ENCODE measurements around the gene LRP1. TPM values are rescaled to one million over a fixed set of nuclear protein-coding genes. Genes with fewer than 3 reads are reported as not detected.

Gene LRP1
- total RNA-seq, 1 donor from 2014 or later = 253 TPM

DNA sequence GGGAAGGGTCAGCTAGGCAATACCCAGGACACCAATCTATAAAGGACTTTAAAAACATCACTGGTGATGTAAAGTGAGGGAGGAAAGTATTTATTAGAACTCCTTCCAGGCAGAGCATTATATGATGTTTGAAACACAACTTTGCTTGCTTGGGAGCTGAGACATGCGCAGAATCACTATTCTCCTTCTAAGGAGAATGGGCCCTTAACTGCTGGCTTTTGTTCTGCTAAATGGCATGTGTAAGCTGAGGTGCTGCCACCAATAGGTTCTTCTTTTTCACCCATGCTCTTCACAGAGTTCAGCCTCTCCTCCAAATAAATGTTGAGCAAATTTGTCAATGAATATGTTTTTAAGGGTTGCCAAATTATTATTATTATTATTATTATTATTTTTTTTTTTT is 118.8 kb downstream of the LRP1 start:
- no peak for DNase-seq (ENCODE audit: low spot score in 2 of 2, unreplicated experiment in 2 of 2)
- H3K36me3 Mint-ChIP-seq = peaks cover 7% of the 10 kb centered on the region
- H3K4me3 Mint-ChIP-seq = no peak overlapping the region
- no peak overlapping the region for H3K27ac Mint-ChIP-seq
- peaks cover 25% of the 10 kb centered on the region for H3K27me3 Mint-ChIP-seq (ENCODE audit: low read depth)
- H3K4me1 Mint-ChIP-seq = peaks cover 11% of the 10 kb centered on the region
- no peak for TF ChIP-seq CTCF (IDR thresholded peaks at IDR 0.05; ENCODE audit: unreplicated experiment)
- no peaks in the 10 kb centered on the region for H3K9me3 Mint-ChIP-seq

GRCh38 chr12:57248934-57249742 is 120.9 kb downstream of the LRP1 start:
- no peak for DNase-seq (ENCODE audit: low spot score in 2 of 2, unreplicated experiment in 2 of 2)
- Mint-ChIP-seq H3K27me3 (ENCODE audit: low read depth) (peaks cover 5% of the 10 kb centered on the region), H3K9me3 (no peaks in the 10 kb centered on the region), H3K27ac (no peak overlapping the region), H3K4me1 (no peaks in the 10 kb centered on the region), H3K36me3 (peaks cover 12% of the 10 kb centered on the region), H3K4me3 (no peak overlapping the region)
- no peak for TF ChIP-seq CTCF (IDR thresholded peaks at IDR 0.05; ENCODE audit: unreplicated experiment)

DNA sequence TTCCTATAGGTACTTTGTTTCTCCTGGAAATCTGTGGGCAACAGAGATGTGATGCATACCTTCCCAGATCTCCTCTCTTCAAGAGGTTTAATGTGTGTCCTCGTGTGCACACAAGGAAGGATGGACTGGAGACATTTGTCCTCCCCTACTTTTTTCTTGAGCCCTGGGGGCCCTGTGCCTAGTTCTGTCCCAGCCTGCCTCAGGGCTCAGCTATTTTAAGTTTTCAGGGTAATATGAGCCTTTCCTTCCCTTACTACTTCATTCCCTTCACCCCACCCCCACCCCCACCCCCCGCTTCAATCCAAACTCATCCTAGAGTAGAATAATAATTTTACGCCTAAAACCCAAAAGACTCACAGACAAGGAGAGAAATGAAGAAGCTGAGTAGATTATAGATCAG is 122.3 kb downstream of the LRP1 start:
- DNase-seq (ENCODE audit: low spot score in 2 of 2, unreplicated experiment in 2 of 2) = no peak
- no peaks in the 10 kb centered on the region for H3K4me1 Mint-ChIP-seq
- H3K27me3 Mint-ChIP-seq (ENCODE audit: low read depth) = no peaks in the 10 kb centered on the region
- no peak for TF ChIP-seq CTCF (IDR thresholded peaks at IDR 0.05; ENCODE audit: unreplicated experiment)
- peaks cover 15% of the 10 kb centered on the region for H3K36me3 Mint-ChIP-seq
- H3K4me3 Mint-ChIP-seq = no peak overlapping the region
- H3K9me3 Mint-ChIP-seq = no peaks in the 10 kb centered on the region
- H3K27ac Mint-ChIP-seq = no peak overlapping the region

GRCh38 chr12:57250956-57251355 is 122.7 kb downstream of the LRP1 start, which contains the start of gene STAC3:
TSS of gene STAC3 (minus strand) at chr12:57251187. CDS start at chr12:57249636, 1,551 bp downstream.
- no peaks in the 10 kb centered on the region for H3K4me1 Mint-ChIP-seq
- DNase-seq (ENCODE audit: low spot score in 2 of 2, unreplicated experiment in 2 of 2) = no peak
- no peak within 1 kb of the TSS for H3K27ac Mint-ChIP-seq

GRCh38 chr12:57254506-57255280 is 126.4 kb downstream of the LRP1 start:
- no peak for TF ChIP-seq CTCF (IDR thresholded peaks at IDR 0.05; ENCODE audit: unreplicated experiment)
- Mint-ChIP-seq H3K9me3 (no peaks in the 10 kb centered on the region), H3K4me1 (no peaks in the 10 kb centered on the region), H3K27ac (no peak overlapping the region), H3K27me3 (ENCODE audit: low read depth) (no peaks in the 10 kb centered on the region), H3K4me3 (no peak overlapping the region), H3K36me3 (peaks cover 19% of the 10 kb centered on the region)
- DNase-seq (ENCODE audit: low spot score in 2 of 2, unreplicated experiment in 2 of 2) = no peak

More at GRCh38 chr12:57250956-57251355, 122.7 kb downstream of the LRP1 start, which contains the start of gene STAC3:
- H3K27me3 Mint-ChIP-seq (ENCODE audit: low read depth) = no peaks in the 10 kb centered on the region
- no peak within 1 kb of the TSS for H3K4me3 Mint-ChIP-seq
- H3K36me3 Mint-ChIP-seq = peaks cover 15% of the 10 kb centered on the region
- TF ChIP-seq CTCF (IDR thresholded peaks at IDR 0.05; ENCODE audit: unreplicated experiment) = no peak
- no peaks in the 10 kb centered on the region for H3K9me3 Mint-ChIP-seq
